ENCODE data around the gene UNC5CL.
A peak's percentile ranks its signal among the peaks of the same experiment; 100 is the strongest.
"Not testable (repeated sequence)": the region's sequence is repeated elsewhere in the genome, so short reads cannot be mapped to it uniquely, and the experiment has no call there.

The UNC5CL gene

GRCh38 chr6:41011673-41012072, 27.3 kb downstream of the UNC5CL start:
- DNase-seq (ENCODE audit: low read depth), result no peak
- TF ChIP-seq, protein P1, sequence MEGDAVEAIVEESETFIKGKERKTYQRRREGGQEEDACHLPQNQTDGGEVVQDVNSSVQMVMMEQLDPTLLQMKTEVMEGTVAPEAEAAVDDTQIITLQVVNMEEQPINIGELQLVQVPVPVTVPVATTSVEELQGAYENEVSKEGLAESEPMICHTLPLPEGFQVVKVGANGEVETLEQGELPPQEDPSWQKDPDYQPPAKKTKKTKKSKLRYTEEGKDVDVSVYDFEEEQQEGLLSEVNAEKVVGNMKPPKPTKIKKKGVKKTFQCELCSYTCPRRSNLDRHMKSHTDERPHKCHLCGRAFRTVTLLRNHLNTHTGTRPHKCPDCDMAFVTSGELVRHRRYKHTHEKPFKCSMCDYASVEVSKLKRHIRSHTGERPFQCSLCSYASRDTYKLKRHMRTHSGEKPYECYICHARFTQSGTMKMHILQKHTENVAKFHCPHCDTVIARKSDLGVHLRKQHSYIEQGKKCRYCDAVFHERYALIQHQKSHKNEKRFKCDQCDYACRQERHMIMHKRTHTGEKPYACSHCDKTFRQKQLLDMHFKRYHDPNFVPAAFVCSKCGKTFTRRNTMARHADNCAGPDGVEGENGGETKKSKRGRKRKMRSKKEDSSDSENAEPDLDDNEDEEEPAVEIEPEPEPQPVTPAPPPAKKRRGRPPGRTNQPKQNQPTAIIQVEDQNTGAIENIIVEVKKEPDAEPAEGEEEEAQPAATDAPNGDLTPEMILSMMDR (IDR thresholded peaks at IDR 0.05; ENCODE audit: control insufficient read depth, extremely low read depth, insufficient read depth), result no peak
- H3K4me3 ChIP-seq (ENCODE audit: low read depth, low read length), result no peak overlapping the region

- TF ChIP-seq, protein P1 (IDR thresholded peaks at IDR 0.05; ENCODE audit: control insufficient read depth, extremely low read depth, insufficient read depth), result no peak
- no peak overlapping the region for H3K4me3 ChIP-seq (ENCODE audit: low read depth, low read length)
- DNase-seq (ENCODE audit: low read depth), result no peak
Measured at GRCh38 chr6:41009669-41010068, 29.4 kb downstream of the UNC5CL start.

DNA sequence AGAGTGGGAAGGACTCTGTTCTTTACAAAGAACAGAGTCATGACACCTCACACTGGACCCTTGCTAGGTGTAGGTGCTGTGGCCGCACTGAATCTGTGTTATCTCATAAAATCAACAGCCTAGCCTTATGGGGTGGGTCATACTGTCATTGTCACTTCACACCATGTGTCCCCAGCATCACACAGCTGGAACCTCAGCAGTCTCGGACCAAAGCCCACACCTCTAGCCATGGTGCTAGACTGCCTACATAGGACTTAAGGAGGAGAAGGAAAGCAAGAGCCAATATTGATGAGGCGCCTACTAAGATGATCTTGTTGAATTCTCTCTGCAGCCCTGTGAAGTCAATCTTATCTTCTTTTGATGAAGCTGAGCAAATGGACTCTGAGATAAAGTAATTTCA, 31.0 kb downstream of the UNC5CL start:
- no peak for DNase-seq (ENCODE audit: low read depth)
- H3K4me3 ChIP-seq (ENCODE audit: low read depth, low read length), result no peak overlapping the region
- TF ChIP-seq, protein P1 (IDR thresholded peaks at IDR 0.05; ENCODE audit: control insufficient read depth, extremely low read depth, insufficient read depth), result no peak

- H3K4me3 ChIP-seq (ENCODE audit: low read depth, low read length); DNase-seq (ENCODE audit: low read depth): not testable (repeated sequence)
Measured at GRCh38 chr6:41006980-41007379, 32.0 kb downstream of the UNC5CL start.

DNA sequence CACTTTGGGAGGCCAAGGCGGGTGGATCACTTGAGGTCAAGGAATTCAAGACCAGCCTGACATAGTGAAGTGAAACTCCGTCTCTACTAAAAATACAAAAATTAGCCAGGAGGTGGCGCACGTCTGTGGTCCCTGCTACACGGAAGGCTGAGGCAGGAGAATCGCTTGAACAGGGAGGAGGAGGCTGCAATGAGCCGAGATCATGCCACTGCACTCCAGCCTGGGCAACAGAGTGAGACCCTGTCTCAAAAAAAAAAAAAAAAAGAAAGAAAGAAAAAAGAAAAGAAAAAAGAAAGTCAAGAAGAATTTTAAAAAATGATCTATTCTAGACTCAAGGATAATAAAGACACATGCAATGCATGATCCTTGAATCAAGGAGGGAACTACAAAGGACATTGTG, 32.8 kb downstream of the UNC5CL start:
- DNase-seq (ENCODE audit: low read depth); H3K4me3 ChIP-seq (ENCODE audit: low read depth, low read length): not testable (repeated sequence)
- TF ChIP-seq, protein P1 (IDR thresholded peaks at IDR 0.05; ENCODE audit: control insufficient read depth, extremely low read depth, insufficient read depth), result peak; percentile 49

- TF ChIP-seq, protein P1 (IDR thresholded peaks at IDR 0.05; ENCODE audit: control insufficient read depth, extremely low read depth, insufficient read depth), result no peak
- DNase-seq (ENCODE audit: low read depth), result no peak
Measured at GRCh38 chr6:41002168-41002567, 36.9 kb downstream of the UNC5CL start.

GRCh38 chr6:41000248-41000647, 38.8 kb downstream of the UNC5CL start:
- no peak overlapping the region for H3K4me3 ChIP-seq (ENCODE audit: low read depth, low read length)
- TF ChIP-seq, protein P1 (IDR thresholded peaks at IDR 0.05; ENCODE audit: control insufficient read depth, extremely low read depth, insufficient read depth), result no peak
- no peak for DNase-seq (ENCODE audit: low read depth)

More at GRCh38 chr6:41002168-41002567, 36.9 kb downstream of the UNC5CL start:
- H3K4me3 ChIP-seq (ENCODE audit: low read depth, low read length), result no peak overlapping the region

Measured in LNCaP clone FGC (cell line).